Neural cell (in vitro differentiated cells): ENCODE measurements around the gene ASB14. TPM values are rescaled to one million over a fixed set of nuclear protein-coding genes. Genes with fewer than 3 reads are reported as not detected.

Source experiments
- H2AFZ ChIP-seq: fragments of 200-600, 300-800 bp; sonication (generic), shearing (Covaris generic); 2 replicates; pipeline ENCODE4 v1.6.0; 2014; ENCODE audit warnings: low read depth, mild to moderate bottlenecking, antibody characterized with exemption, low read length, moderate library complexity
- H3F3A ChIP-seq: fragments of 200-600 bp; shearing (Covaris generic); 2 replicates; pipeline ENCODE4 v1.6.1; 2016; ENCODE audit warnings: mild to moderate bottlenecking, moderate library complexity, mixed read lengths, antibody characterized with exemption, low read length; ENCODE audit not compliant: insufficient read depth, poor library complexity, severe bottlenecking
- H3K27ac ChIP-seq: fragments of 200-600, 300-800 bp; sonication (generic), shearing (Covaris generic); 2 replicates; pipeline ENCODE4 v1.5.1; 2014; ENCODE audit warnings: mild to moderate bottlenecking, low read length, moderate library complexity
- H3K27me3 ChIP-seq: fragments of 300-800, 200-600 bp; sonication (generic), shearing (Covaris generic); 2 replicates; pipeline ENCODE4 v1.6.0; 2014; ENCODE audit warnings: mild to moderate bottlenecking, low read depth, low read length, moderate library complexity; ENCODE audit not compliant: insufficient read depth
- H3K36me3 ChIP-seq: fragments of 300-800, 200-600 bp; sonication (generic), shearing (Covaris generic); 2 replicates; pipeline ENCODE4 v1.5.1; 2014; ENCODE audit warnings: mild to moderate bottlenecking, antibody characterized with exemption, low read length, moderate library complexity; ENCODE audit not compliant: insufficient read depth
- H3K4me2 ChIP-seq: fragments of 300-800, 200-600 bp; sonication (generic), shearing (Covaris generic); 2 replicates; pipeline ENCODE4 v1.6.0; 2014; ENCODE audit warnings: mild to moderate bottlenecking, low read length
- H3K4me3 ChIP-seq: fragments of 300-800, 200-600 bp; sonication (generic), shearing (Covaris generic); 2 replicates; pipeline ENCODE4 v1.5.1; 2014; ENCODE audit warnings: mild to moderate bottlenecking, low read length, moderate library complexity
- H3K79me2 ChIP-seq: fragments of 200-600 bp; shearing (Covaris generic); replicated peaks from 2 replicates; pipeline ENCODE4 v1.6.0; 2014; ENCODE audit warnings: mild to moderate bottlenecking, low read length, moderate library complexity; ENCODE audit not compliant: insufficient read depth
- H3K9ac ChIP-seq: fragments of 300-800, 200-600 bp; sonication (generic), shearing (Covaris generic); 2 replicates; pipeline ENCODE4 v1.6.1; 2016; ENCODE audit warnings: mild to moderate bottlenecking, low read length, mixed read lengths
- H3K9me2 ChIP-seq: fragments of 200-600 bp; shearing (Covaris generic); 2 replicates; pipeline ENCODE4 v1.6.1; 2016; ENCODE audit warnings: mild to moderate bottlenecking, low read length, mixed read lengths; ENCODE audit not compliant: insufficient read depth
- H3K9me3 ChIP-seq: fragments of 200-600, 300-800 bp; sonication (generic), shearing (Covaris generic); 2 replicates; pipeline ENCODE4 v1.6.1; 2016; ENCODE audit warnings: mild to moderate bottlenecking, mixed run types, low read length, moderate library complexity, mixed read lengths
- H4K20me1 ChIP-seq: fragments of 200-600 bp; shearing (Covaris generic); 2 replicates; pipeline ENCODE4 v1.6.1; 2016; ENCODE audit warnings: mild to moderate bottlenecking, mixed run types; ENCODE audit not compliant: insufficient read depth
- EP300 ChIP-seq: fragments of 450-650 bp; conservative IDR thresholded peaks from 2 replicates; pipeline ENCODE4 v1.6.1; 2014; ENCODE audit warnings: antibody characterized with exemption, mild to moderate bottlenecking, moderate library complexity; ENCODE audit not compliant: poor library complexity, severe bottlenecking
- EZH2 ChIP-seq: fragments of 200-600, 300-800 bp; shearing (Covaris generic), sonication (generic); IDR thresholded peaks from 2 replicates; pipeline ENCODE4 v1.6.1; 2014; ENCODE audit warnings: antibody characterized with exemption, low read length, borderline replicate concordance, mild to moderate bottlenecking; ENCODE audit not compliant: insufficient read depth, poor library complexity, severe bottlenecking
- MXI1 ChIP-seq: fragments of 450-650 bp; conservative IDR thresholded peaks from 2 replicates; pipeline ENCODE4 v1.6.1; 2014; ENCODE audit warnings: antibody characterized with exemption, mild to moderate bottlenecking; ENCODE audit not compliant: poor library complexity, severe bottlenecking
- POLR2AphosphoS5 ChIP-seq: IDR thresholded peaks from 2 replicates; pipeline ENCODE4 v1.6.1; 2012
- RAD21 ChIP-seq: fragments of 450-650 bp; conservative IDR thresholded peaks from 2 replicates; pipeline ENCODE4 v1.6.1; 2014; ENCODE audit warnings: antibody characterized with exemption, mild to moderate bottlenecking, moderate library complexity
- SMC3 ChIP-seq: fragments of 450-650 bp; conservative IDR thresholded peaks from 2 replicates; pipeline ENCODE4 v1.6.1; 2014; ENCODE audit warnings: antibody characterized with exemption, mild to moderate bottlenecking, moderate library complexity; ENCODE audit not compliant: poor library complexity
- TAF1 ChIP-seq: IDR thresholded peaks from 2 replicates; pipeline ENCODE4 v1.6.1; 2012; ENCODE audit warnings: low read depth
- polyA plus RNA-seq: library from polyadenylated mRNA; depleted of rRNA; stranded (reverse); fragments of >200 nt; gene quantifications from 2 replicates; pipeline ENCODE4 v1.2.3, GENCODE V29; 2014
- TF ChIP-seq, protein P1 (sequence below): fragments of 450-650 bp; IDR thresholded peaks from 2 replicates; pipeline ENCODE4 v1.5.1; 2014; ENCODE audit warnings: antibody characterized with exemption, mild to moderate bottlenecking, moderate library complexity; ENCODE audit not compliant: poor library complexity, severe bottlenecking
- TF ChIP-seq, protein P2 (sequence below): IDR thresholded peaks from 2 replicates; pipeline ENCODE4 v1.6.1; 2012; ENCODE audit warnings: borderline replicate concordance

Gene ASB14
- polyA plus RNA-seq, 1 donor from 2014 or later: 0.51 TPM

DNA sequence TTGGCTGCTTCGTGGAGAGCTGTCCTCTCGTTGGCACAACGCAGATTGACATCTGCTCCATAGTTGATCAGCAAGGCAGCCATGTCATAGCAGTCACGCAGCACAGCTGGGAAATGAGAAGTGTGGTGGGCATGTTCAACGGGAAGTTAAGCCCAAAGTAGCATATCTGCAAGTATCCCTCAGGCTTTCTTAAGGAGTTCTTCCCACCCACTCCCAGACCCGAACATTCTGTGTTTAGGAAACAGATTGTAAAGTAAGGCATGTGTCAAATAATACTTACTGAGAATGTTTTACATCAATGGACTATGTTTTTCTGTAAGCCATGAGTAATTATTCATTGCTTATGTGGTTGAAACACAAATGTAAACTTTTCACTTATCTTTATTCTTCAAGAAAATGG lies 9.2 kb downstream of the ASB14 start:
- Histone ChIP-seq H3K36me3 (no peaks in the 10 kb centered on the region), H3K4me3 (no peak overlapping the region), H3F3A (no peaks in the 10 kb centered on the region), H4K20me1 (no peaks in the 10 kb centered on the region), H3K27me3 (no peaks in the 10 kb centered on the region), H3K9me3 (no peaks in the 10 kb centered on the region), H3K27ac (no peak overlapping the region), H3K9me2 (no peaks in the 10 kb centered on the region), H3K79me2 (no peaks in the 10 kb centered on the region), H2AFZ (no peak overlapping the region), H3K4me2 (no peak overlapping the region), H3K9ac (no peak overlapping the region)
- TF ChIP-seq POLR2AphosphoS5 (no peak), TAF1 (no peak), SMC3 (no peak), MXI1 (no peak), RAD21 (no peak), EP300 (no peak), EZH2 (no peak)
- TF ChIP-seq, protein P1, sequence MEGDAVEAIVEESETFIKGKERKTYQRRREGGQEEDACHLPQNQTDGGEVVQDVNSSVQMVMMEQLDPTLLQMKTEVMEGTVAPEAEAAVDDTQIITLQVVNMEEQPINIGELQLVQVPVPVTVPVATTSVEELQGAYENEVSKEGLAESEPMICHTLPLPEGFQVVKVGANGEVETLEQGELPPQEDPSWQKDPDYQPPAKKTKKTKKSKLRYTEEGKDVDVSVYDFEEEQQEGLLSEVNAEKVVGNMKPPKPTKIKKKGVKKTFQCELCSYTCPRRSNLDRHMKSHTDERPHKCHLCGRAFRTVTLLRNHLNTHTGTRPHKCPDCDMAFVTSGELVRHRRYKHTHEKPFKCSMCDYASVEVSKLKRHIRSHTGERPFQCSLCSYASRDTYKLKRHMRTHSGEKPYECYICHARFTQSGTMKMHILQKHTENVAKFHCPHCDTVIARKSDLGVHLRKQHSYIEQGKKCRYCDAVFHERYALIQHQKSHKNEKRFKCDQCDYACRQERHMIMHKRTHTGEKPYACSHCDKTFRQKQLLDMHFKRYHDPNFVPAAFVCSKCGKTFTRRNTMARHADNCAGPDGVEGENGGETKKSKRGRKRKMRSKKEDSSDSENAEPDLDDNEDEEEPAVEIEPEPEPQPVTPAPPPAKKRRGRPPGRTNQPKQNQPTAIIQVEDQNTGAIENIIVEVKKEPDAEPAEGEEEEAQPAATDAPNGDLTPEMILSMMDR: no peak
- TF ChIP-seq, protein P2, sequence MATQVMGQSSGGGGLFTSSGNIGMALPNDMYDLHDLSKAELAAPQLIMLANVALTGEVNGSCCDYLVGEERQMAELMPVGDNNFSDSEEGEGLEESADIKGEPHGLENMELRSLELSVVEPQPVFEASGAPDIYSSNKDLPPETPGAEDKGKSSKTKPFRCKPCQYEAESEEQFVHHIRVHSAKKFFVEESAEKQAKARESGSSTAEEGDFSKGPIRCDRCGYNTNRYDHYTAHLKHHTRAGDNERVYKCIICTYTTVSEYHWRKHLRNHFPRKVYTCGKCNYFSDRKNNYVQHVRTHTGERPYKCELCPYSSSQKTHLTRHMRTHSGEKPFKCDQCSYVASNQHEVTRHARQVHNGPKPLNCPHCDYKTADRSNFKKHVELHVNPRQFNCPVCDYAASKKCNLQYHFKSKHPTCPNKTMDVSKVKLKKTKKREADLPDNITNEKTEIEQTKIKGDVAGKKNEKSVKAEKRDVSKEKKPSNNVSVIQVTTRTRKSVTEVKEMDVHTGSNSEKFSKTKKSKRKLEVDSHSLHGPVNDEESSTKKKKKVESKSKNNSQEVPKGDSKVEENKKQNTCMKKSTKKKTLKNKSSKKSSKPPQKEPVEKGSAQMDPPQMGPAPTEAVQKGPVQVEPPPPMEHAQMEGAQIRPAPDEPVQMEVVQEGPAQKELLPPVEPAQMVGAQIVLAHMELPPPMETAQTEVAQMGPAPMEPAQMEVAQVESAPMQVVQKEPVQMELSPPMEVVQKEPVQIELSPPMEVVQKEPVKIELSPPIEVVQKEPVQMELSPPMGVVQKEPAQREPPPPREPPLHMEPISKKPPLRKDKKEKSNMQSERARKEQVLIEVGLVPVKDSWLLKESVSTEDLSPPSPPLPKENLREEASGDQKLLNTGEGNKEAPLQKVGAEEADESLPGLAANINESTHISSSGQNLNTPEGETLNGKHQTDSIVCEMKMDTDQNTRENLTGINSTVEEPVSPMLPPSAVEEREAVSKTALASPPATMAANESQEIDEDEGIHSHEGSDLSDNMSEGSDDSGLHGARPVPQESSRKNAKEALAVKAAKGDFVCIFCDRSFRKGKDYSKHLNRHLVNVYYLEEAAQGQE: no peak

DNA sequence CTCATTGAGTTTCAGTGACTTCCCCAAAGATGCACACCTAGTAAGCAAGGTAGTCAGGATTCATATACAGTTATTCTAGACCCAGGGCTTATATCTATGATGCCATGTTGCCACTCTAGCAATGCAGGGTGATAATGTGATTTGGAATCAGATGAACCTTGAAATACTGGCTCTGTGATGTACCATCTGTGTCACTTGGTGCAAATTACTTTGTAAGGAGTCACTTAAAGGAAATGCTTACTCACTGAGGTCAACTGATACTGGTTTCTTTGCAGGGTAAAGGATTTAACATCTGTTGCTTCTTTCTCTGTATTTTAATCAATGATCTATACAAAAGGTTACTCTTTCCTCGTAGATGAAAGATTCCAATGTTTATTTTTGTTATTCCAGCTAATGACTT lies 10.8 kb downstream of the ASB14 start:
- H3K4me2 ChIP-seq: no peak overlapping the region
- no peak overlapping the region for H2AFZ ChIP-seq
- TF ChIP-seq, protein P1: no peak
- TF ChIP-seq RAD21: no peak
- TF ChIP-seq POLR2AphosphoS5: no peak
- TF ChIP-seq, protein P2: no peak
- no peak for TF ChIP-seq EP300
- no peak for TF ChIP-seq MXI1
- TF ChIP-seq SMC3: no peak
- no peak for TF ChIP-seq TAF1
- no peak for TF ChIP-seq EZH2
- no peaks in the 10 kb centered on the region for H3K9me2 ChIP-seq
- H3K4me3 ChIP-seq: no peak overlapping the region
- H3K27me3 ChIP-seq: no peaks in the 10 kb centered on the region
- H4K20me1 ChIP-seq: no peaks in the 10 kb centered on the region
- no peaks in the 10 kb centered on the region for H3K36me3 ChIP-seq
- H3F3A ChIP-seq: no peaks in the 10 kb centered on the region
- no peak overlapping the region for H3K27ac ChIP-seq
- H3K79me2 ChIP-seq: no peaks in the 10 kb centered on the region
- H3K9me3 ChIP-seq: no peaks in the 10 kb centered on the region
- H3K9ac ChIP-seq: no peak overlapping the region
